Muscle layer of colon (tissue), 2 donors: Measurements from ENCODE around the gene UCK2.

ENCODE experiments used
- H3K27ac ChIP-seq: one replicate; pipeline ENCODE4 v1.7.0; 2013; ENCODE audit warnings: low read depth, mild to moderate bottlenecking, low read length, moderate library complexity
- H3K27me3 ChIP-seq, 2 donors: one replicate each; pipeline ENCODE4 v1.7.0; 2013; ENCODE audit warnings: low read length in 2 of 2, mild to moderate bottlenecking in 2 of 2; ENCODE audit not compliant: insufficient read depth in 2 of 2, control insufficient read depth in 1 of 2
- H3K36me3 ChIP-seq: one replicate; pipeline ENCODE4 v1.7.0; 2013; ENCODE audit warnings: mild to moderate bottlenecking, low read length; ENCODE audit not compliant: insufficient read depth
- H3K4me1 ChIP-seq: one replicate; pipeline ENCODE4 v1.7.0; 2013; ENCODE audit warnings: mild to moderate bottlenecking, low read length; ENCODE audit not compliant: insufficient read depth
- H3K4me3 ChIP-seq, 2 donors: one replicate each; pipeline ENCODE4 v1.7.0; 2013; ENCODE audit warnings: low read length in 2 of 2, low read depth in 1 of 2, mild to moderate bottlenecking in 1 of 2, moderate library complexity in 1 of 2
- H3K9ac ChIP-seq: one replicate; pipeline ENCODE4 v1.7.0; 2013; ENCODE audit warnings: low read length
- H3K9me3 ChIP-seq: one replicate; pipeline ENCODE4 v1.7.0; 2013; ENCODE audit warnings: mild to moderate bottlenecking, low read length
- donor health status: abdominal sarcoma.
- donor health status: Adenocarcinoma of cecum.

UCK2 gene

DNA sequence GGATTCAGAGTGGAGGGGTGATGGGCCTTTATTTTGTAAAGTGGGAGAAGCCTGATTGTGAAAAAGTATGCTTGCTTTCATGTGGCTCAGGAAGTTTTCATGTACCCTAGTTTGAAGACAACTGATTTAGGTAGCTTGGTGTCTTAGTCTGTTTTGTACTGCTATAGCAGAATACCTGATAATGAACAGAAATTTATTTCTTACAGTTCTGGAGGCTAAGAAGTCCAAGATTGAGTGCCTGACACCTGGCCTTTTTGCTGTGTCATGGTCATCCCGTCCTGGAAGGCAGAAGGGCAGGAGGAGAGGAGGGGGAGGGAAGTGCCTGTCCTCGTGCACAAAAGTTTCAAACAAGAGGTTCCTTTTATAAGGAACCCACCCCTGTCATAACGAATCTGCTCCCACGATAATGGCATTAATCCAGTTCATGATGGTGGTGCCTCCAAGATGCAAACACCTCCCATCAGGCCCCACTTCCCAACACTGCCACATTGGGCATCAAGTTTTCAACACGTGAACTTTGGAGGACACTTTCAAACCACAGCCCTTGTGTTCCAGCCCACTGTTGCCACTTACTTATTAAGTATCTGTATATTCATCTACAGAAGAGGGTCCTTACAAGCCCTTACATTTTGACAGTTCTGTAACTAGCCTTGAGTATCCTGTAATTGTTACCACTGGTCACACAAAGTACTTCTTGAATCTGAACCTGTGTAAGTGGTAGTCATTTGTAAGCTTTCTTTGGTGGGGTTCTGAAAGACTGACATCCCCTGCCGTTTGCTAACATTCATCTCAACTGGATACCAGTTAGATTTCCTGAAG, 9.5 kb downstream of the UCK2 start:
- no peaks in the 10 kb centered on the region for H3K27me3 ChIP-seq
- H3K9me3 ChIP-seq: no peaks in the 10 kb centered on the region
- no peak overlapping the region for H3K27ac ChIP-seq
- H3K4me3 ChIP-seq: no peak overlapping the region
- no peak overlapping the region for H3K9ac ChIP-seq
- H3K4me1 ChIP-seq: no peaks in the 10 kb centered on the region
- no peaks in the 10 kb centered on the region for H3K36me3 ChIP-seq

DNA sequence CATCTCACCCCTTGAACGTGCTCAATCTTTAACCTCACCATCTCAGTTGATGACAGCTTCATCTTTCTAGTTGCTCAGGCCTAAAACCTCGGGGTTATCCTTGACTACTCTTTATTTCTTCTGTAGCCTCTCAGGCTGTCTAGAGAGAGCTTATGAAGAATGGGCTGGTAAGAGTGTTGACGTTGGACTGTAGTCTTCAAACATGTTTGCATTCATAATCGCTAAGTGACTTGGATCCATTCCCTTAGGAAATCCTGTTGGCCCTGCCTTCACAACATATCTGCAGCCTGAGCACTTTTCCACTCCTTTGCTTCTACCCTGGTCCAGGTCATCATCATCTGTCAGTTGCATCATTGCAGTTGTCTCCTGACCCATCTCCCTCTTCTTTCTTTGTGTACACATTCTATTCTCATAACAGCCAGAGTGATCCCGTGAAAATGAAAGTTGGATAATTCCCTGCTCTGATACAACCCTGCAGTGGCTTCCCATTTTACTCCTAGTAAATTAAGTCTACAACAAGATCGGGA, 10.5 kb downstream of the UCK2 start:
- no peak overlapping the region for H3K4me3 ChIP-seq
- H3K4me1 ChIP-seq: peaks cover 5% of the 10 kb centered on the region
- H3K9ac ChIP-seq: no peak overlapping the region
- no peak overlapping the region for H3K27ac ChIP-seq
- no peaks in the 10 kb centered on the region for H3K9me3 ChIP-seq
- H3K27me3 ChIP-seq: no peaks in the 10 kb centered on the region
- H3K36me3 ChIP-seq: no peaks in the 10 kb centered on the region

DNA sequence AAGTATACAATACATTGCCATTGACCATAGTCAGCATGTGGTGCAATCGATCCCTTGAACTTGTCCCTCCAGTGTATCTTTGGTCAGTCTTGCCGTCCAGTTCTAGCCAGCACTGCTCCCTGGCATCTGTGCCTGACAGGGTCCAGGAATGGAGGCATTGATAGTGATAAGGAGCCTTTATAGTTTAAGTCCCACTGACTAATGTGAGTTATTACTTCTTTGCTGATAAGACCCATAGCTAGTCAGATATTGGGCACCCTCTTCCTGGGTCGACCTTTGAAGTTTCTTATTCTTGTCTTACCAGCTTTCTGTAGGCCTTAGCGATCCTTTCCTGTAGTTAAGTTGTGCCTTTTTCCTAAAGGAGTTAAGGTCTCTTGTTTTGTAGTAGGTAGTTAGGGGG, 13.0 kb downstream of the UCK2 start:
- Histone ChIP-seq H3K9me3 (no peaks in the 10 kb centered on the region), H3K9ac (no peak overlapping the region), H3K4me3 (no peak overlapping the region), H3K27me3 (no peaks in the 10 kb centered on the region), H3K4me1 (peaks cover 6% of the 10 kb centered on the region), H3K36me3 (no peaks in the 10 kb centered on the region), H3K27ac (no peak overlapping the region)

DNA sequence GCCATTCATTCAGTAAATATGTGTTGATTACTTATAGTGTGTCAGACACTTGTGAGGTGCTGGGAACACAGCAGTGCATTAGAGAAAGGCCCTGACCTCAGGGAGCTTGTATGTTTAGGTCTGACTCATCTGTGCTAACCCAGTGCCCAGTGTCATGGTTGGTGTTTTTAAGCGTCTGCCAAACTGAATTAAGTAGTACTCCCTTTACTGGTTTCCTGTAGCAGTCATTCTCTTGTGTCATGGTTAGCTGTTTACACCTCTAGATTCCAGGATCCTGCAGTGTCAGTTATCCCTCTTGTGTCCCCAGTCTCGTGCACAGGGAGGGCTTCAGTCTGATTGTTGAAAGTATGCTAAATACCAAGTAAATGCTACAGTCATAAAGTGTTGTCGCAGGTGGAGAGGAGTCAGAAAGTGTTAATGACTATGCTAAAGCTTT, 14.2 kb downstream of the UCK2 start:
- H3K27ac ChIP-seq: no peak overlapping the region

DNA sequence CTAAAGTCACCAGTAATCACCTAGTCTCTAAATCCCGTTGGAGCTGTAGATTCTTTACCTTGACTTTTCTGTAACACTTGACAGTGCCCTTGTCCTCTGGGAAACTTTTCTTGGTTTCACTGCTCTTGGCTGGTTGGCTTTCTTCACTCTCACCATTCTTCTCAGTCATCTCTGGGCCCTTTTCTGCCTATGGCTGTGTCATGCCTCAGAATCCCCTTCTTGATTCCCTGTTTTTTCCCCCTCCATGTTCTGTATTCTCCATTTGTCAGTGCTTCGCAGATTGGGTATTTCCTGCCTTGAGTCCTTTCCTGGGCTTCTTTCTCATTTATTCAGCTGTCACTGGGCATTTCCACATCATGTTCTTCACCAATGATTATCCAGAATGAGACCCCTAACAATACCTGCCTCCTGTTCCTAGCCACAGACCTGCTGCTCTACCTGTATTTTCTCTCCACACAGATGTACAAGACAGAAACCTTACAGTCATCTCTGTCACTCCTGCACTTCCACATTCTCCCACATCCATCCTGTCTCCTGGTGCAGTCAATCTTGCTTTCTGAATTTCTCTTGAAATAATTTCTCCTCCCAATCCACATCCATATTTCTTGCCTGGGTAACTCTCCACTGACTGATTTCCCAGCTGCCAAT, 14.7 kb downstream of the UCK2 start:
- no peak overlapping the region for H3K27ac ChIP-seq
- H3K4me3 ChIP-seq: no peak overlapping the region
- no peaks in the 10 kb centered on the region for H3K36me3 ChIP-seq
- no peaks in the 10 kb centered on the region for H3K9me3 ChIP-seq
- H3K9ac ChIP-seq: no peak overlapping the region
- peaks cover 6% of the 10 kb centered on the region for H3K4me1 ChIP-seq
- no peaks in the 10 kb centered on the region for H3K27me3 ChIP-seq

More for the DNA sequence above, 14.2 kb downstream of the UCK2 start:
- H3K9me3 ChIP-seq: no peaks in the 10 kb centered on the region
- peaks cover 6% of the 10 kb centered on the region for H3K4me1 ChIP-seq
- H3K9ac ChIP-seq: no peak overlapping the region
- no peaks in the 10 kb centered on the region for H3K36me3 ChIP-seq
- H3K27me3 ChIP-seq: no peaks in the 10 kb centered on the region
- H3K4me3 ChIP-seq: no peak overlapping the region

DNA sequence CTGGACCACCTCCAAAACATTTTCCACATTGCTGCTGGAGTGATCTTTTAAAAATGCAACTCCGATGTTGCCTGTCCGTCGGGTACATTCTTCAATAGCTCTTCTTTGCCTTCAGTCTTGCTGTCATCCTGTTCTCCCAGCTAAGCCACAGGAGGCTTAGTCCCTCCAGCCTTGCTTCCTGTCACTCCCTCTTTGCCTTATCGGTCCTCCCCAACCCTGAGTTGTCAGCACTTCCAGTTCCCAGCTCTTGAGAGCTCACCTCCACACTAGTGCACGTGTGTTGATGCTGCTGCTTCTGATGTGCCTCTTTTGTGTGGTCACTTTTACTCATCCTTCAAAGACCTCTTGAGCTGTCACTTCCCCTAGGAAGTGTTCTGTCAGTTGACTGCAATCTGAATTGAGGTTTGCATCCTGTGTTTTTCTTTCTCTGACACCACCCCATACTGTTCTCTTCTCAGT, 15.3 kb downstream of the UCK2 start:
- Histone ChIP-seq H3K9me3 (no peaks in the 10 kb centered on the region), H3K27ac (no peak overlapping the region), H3K27me3 (no peaks in the 10 kb centered on the region), H3K4me3 (no peak overlapping the region), H3K36me3 (no peaks in the 10 kb centered on the region), H3K4me1 (peaks cover 6% of the 10 kb centered on the region), H3K9ac (no peak overlapping the region)

DNA sequence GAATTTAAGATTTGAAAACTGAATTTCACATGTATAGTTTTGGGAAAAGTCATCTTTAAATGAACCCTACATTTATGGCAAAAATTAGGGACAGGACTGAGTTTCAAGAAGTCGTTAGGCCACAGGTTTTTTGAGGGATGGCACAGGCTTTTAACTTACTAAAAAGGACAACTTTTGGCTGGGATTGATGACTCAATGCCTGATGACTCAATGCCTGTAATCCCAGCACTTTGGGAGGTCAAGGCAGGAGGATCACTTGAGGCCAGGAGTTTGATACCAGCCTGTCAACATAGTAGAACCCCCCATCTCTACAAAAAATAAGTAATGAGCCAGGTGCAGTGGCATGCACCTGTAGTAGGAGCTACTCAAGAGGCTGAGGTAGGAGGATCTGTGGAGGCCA, 15.9 kb downstream of the UCK2 start:
- Histone ChIP-seq H3K36me3 (no peaks in the 10 kb centered on the region), H3K4me1 (peaks cover 6% of the 10 kb centered on the region), H3K27me3 (no peaks in the 10 kb centered on the region), H3K9ac (no peak overlapping the region), H3K4me3 (no peak overlapping the region), H3K9me3 (no peaks in the 10 kb centered on the region), H3K27ac (no peak overlapping the region)

DNA sequence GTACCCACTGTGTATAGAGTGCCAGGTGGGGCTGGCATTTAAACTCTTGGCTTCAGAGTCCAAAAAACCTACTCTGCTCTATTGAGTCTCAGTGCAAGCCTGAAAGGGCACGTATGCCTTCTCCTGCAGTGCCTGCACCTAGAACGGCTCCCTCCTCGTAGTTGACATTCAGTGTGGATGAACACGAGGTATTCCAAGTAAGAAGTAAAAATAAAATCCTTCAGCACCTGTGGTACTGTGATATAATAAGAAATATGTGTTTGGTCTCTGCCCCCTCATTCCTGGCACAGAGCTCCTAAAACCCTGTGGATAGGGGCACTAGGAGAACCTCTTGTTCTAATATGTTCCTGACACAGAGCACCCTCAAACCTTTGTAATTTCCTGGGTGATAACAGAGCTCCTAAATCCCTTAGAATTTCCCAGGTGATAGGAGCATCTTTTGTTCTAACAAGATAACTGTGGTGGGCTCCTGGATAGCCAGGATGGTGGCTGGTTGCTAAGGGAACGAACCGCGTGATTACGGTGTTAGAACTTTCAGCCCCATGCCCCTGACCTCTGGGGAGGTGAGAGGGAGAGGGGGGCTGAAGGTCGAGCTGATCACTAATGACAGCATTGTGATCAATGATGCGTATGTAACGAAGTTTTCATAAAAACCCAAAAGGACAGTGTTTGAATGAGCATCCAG, 16.8 kb downstream of the UCK2 start:
- Histone ChIP-seq H3K4me1 (peaks cover 6% of the 10 kb centered on the region), H3K9ac (no peak overlapping the region), H3K36me3 (no peaks in the 10 kb centered on the region), H3K4me3 (no peak overlapping the region), H3K27ac (no peak overlapping the region), H3K9me3 (no peaks in the 10 kb centered on the region), H3K27me3 (no peaks in the 10 kb centered on the region)

DNA sequence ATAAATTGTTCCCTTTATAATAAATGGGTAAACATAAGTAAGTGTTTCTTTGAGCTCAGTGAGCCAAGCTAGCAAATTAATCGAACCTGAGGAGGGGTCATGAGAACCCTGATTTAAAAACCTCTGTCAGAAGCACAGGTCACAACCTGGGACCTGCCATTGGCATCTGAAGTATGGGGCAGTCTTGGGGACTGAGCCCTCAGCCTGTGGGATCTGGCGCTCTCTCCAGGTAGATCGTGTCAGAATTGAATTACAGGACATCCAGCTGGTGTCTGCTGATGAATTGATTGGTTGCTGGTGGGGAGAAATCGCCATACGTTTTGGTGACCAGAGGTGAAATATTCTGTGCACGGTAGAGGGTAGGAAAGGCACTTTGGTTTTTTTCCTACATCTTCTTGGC, 17.5 kb downstream of the UCK2 start:
- H3K4me1 ChIP-seq: peaks cover 6% of the 10 kb centered on the region
- no peak overlapping the region for H3K4me3 ChIP-seq
- H3K9me3 ChIP-seq: no peaks in the 10 kb centered on the region

DNA sequence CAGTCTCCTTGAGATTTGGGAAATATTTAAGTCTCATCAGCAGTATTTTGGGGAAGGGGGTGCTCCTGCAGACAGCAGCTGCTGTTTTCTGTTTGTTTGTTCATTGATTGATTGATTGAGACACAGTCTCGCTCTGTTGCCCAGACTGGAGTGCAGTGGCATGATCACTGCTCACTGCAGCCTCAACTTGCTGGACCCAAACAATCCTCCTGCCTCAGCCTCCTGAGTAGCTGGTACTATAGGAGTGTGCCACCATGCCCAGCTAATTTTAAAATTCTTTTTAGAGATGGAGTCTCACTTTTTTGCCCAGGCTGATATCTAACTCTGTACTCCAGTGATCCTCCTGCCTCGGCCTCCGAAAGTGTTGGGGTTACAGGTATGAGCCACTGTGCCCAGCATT, 18.2 kb downstream of the UCK2 start:
- H3K36me3 ChIP-seq: no peaks in the 10 kb centered on the region
- H3K4me1 ChIP-seq: peaks cover 6% of the 10 kb centered on the region
- H3K9ac ChIP-seq: no peak overlapping the region
- H3K27ac ChIP-seq: no peak overlapping the region
- no peak overlapping the region for H3K4me3 ChIP-seq
- no peaks in the 10 kb centered on the region for H3K27me3 ChIP-seq
- no peaks in the 10 kb centered on the region for H3K9me3 ChIP-seq

More for the DNA sequence above, 17.5 kb downstream of the UCK2 start:
- Histone ChIP-seq H3K27me3 (no peaks in the 10 kb centered on the region), H3K27ac (no peak overlapping the region), H3K36me3 (no peaks in the 10 kb centered on the region), H3K9ac (no peak overlapping the region)

DNA sequence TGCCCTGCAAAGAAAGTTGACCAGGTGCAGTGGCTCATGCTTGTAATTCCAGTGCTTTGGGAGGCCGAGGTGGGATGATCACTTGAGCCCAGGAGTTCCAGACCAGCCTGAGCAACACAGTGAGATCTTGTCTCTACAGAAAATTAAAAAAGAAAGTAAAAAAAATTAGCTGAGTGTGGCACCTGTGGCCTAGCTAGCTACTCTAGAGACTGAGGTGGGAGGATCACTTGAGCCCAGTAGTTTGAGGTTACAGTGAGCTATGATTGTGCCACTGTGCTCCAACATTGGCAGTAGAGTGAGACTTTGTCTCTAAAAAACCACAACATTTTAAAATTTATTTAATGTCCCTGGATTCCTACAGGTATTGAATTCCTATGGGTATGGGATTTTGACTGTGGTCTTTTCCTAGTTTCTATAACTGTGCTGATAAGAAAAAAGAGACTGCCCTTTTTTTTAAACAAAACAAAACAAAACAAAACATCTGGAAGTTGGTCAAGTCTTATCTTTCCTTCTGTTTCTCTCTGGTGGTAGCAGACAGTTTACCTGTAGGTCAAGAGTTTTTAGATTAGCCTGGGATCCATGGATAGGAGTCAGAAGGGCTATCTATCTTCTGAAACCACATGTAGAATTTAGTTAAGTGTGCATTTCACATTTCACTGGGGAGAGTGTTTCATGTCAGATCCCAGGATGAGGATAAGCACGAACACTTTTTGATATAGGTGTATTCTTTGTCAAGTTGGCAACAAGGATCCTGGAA, 18.8 kb downstream of the UCK2 start:
- Histone ChIP-seq H3K4me3 (no peak overlapping the region), H3K36me3 (no peaks in the 10 kb centered on the region), H3K27ac (no peak overlapping the region), H3K9me3 (no peaks in the 10 kb centered on the region), H3K27me3 (no peaks in the 10 kb centered on the region), H3K9ac (no peak overlapping the region), H3K4me1 (peaks cover 6% of the 10 kb centered on the region)
